HepG2 (cell line): ENCODE results near the gene SDC4. TPM values are rescaled to one million over a fixed set of nuclear protein-coding genes. Genes with fewer than 3 reads are reported as not detected.

ENCODE experiments used
- AHDC1 ChIP-seq: sonication (generic); formaldehyde crosslinking; IDR thresholded peaks from 2 replicates; pipeline ENCODE4 v1.5.1; 2020; ENCODE audit warnings: mild to moderate bottlenecking, missing genetic modification reagents, borderline replicate concordance
- AKAP8 ChIP-seq: sonication (generic); formaldehyde crosslinking; IDR thresholded peaks from 2 replicates; pipeline ENCODE4 v1.5.1; 2020; ENCODE audit warnings: mild to moderate bottlenecking, missing genetic modification reagents
- CENPT ChIP-seq: sonication (generic); formaldehyde crosslinking; IDR thresholded peaks from 2 replicates; pipeline ENCODE4 v1.8.0; 2022; ENCODE audit warnings: low read depth, mild to moderate bottlenecking, moderate library complexity, missing genetic modification reagents
- HMGA1 ChIP-seq: sonication (generic); formaldehyde crosslinking; conservative IDR thresholded peaks from 2 replicates; pipeline ENCODE4 v1.4.0; 2020; ENCODE audit warnings: missing genetic modification reagents
- MEIS2 ChIP-seq: sonication (generic); formaldehyde crosslinking; IDR thresholded peaks from 2 replicates; pipeline ENCODE4 v1.9.0; 2021; ENCODE audit warnings: mild to moderate bottlenecking, missing genetic modification reagents
- SAFB2 ChIP-seq: sonication (generic); formaldehyde crosslinking; IDR thresholded peaks from 2 replicates; pipeline ENCODE4 v1.5.1; 2020; ENCODE audit warnings: missing genetic modification reagents, low read depth, mild to moderate bottlenecking, borderline replicate concordance
- SRSF4 ChIP-seq: fragments of 200-400 bp; formaldehyde crosslinking; IDR thresholded peaks from one replicate; pipeline ENCODE4 v1.6.1; 2018; ENCODE audit warnings: mild to moderate bottlenecking, low read depth, low read length, moderate library complexity; ENCODE audit not compliant: poor library complexity, severe bottlenecking
- ZBTB3 ChIP-seq: sonication (generic); formaldehyde crosslinking; IDR thresholded peaks from 2 replicates; pipeline ENCODE4 v1.4.0; 2020; ENCODE audit warnings: low read depth, mild to moderate bottlenecking, moderate library complexity, missing genetic modification reagents, borderline replicate concordance
- ZNF451 ChIP-seq: sonication (generic); formaldehyde crosslinking; IDR thresholded peaks from 2 replicates; pipeline ENCODE4 v1.5.0; 2020; ENCODE audit warnings: mild to moderate bottlenecking, missing genetic modification reagents
- ZNF614 ChIP-seq: IDR thresholded peaks from 2 replicates; pipeline ENCODE4 v1.6.1; 2018; ENCODE audit warnings: missing biosample characterization, missing genetic modification reagents, inconsistent platforms, borderline replicate concordance
- ZSCAN5A ChIP-seq: sonication (generic); formaldehyde crosslinking; IDR thresholded peaks from 2 replicates; pipeline ENCODE4 v1.8.0; 2022; ENCODE audit warnings: mild to moderate bottlenecking, missing genetic modification reagents, borderline replicate concordance
- polyA plus RNA-seq, 8 experiments: library from polyadenylated mRNA; depleted of rRNA in 3 of 8; stranded (reverse) in 7 of 8; unstranded in 1 of 8; fragments of >200 nt; fragmentation: Illumina TruSeq in 4 of 8; extraction: Trizol in 4 of 8; gene quantifications; 2 replicates each; pipeline versions ENCODE4 v1.2.1 to v1.2.3, GENCODE V29; 2011 to 2016; ENCODE audit warnings: low read depth in 4 of 8, missing spikeins in 1 of 8, mixed read lengths in 1 of 8; ENCODE audit not compliant: insufficient read depth in 1 of 8
- total RNA-seq, 5 experiments: library from RNA; depleted of rRNA; stranded (reverse); fragments of >200 nt; fragmentation: Illumina TruSeq; extraction: Trizol; gene quantifications; 2 replicates each; pipeline ENCODE4 v1.2.3, GENCODE V29; 2016; ENCODE audit warnings: low read depth in 1 of 5
- TF ChIP-seq, protein P1 (sequence below): sonication (generic); formaldehyde crosslinking; IDR thresholded peaks from 2 replicates; pipeline ENCODE4 v1.4.0; 2020; ENCODE audit warnings: missing genetic modification reagents, borderline replicate concordance
- TF ChIP-seq, protein P2 (sequence below): IDR thresholded peaks from 2 replicates; pipeline ENCODE4 v1.6.1; 2012; ENCODE audit warnings: low read depth, low read length, improper control_type of control experiment

The SDC4 gene
- total and polyA plus RNA-seq, 2 of the 13 experiments (the other 11 are each of a cell fraction or from before 2014, with no cell fraction given): 49.0 to 65.1 TPM

DNA sequence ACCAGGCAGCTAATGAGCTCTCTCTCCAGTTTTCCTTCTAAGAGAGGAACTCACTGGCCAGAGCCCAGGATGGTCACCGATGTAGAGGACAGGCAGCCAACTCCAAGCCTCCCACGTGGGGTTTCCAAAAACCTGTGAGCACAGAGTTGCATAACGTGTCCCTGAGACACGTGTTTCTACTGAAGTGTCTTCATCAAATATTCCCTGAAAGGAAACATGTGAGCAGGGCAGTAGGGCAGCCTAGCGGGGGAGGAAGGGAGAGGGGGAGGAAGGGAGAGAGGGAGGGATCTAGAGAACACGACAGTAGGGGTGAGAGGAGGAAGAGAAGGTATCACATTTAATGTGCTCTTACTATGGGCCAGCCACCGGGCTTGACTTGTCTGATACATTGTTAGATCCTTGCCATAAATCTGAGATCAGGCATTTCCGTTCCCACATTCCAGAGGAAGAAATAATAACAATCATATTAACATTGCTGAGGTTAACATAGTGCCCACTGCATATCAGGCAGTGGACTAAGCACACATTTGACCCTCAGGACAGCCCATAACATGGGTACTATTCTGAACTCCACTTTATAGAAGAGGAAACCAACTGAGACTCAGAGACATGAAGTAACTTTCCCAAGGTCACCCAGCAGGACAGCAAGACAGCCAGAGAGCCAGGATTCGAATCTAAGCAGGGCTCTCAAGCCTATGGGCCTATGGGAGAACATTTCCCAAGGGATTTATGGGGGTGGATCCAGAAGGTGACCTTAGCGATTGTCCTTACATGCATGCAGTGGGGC lies 10.3 kb upstream of the SDC4 start (continued):
- TF ChIP-seq, protein P1, sequence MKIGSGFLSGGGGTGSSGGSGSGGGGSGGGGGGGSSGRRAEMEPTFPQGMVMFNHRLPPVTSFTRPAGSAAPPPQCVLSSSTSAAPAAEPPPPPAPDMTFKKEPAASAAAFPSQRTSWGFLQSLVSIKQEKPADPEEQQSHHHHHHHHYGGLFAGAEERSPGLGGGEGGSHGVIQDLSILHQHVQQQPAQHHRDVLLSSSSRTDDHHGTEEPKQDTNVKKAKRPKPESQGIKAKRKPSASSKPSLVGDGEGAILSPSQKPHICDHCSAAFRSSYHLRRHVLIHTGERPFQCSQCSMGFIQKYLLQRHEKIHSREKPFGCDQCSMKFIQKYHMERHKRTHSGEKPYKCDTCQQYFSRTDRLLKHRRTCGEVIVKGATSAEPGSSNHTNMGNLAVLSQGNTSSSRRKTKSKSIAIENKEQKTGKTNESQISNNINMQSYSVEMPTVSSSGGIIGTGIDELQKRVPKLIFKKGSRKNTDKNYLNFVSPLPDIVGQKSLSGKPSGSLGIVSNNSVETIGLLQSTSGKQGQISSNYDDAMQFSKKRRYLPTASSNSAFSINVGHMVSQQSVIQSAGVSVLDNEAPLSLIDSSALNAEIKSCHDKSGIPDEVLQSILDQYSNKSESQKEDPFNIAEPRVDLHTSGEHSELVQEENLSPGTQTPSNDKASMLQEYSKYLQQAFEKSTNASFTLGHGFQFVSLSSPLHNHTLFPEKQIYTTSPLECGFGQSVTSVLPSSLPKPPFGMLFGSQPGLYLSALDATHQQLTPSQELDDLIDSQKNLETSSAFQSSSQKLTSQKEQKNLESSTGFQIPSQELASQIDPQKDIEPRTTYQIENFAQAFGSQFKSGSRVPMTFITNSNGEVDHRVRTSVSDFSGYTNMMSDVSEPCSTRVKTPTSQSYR (CRISPR knock-in tag): peak; percentile 55; the same call in 1 of the 2 replicates
- no peak for TF ChIP-seq ZNF451 (CRISPR knock-in tag)
- TF ChIP-seq SRSF4: no peak
- no peak for TF ChIP-seq AHDC1 (CRISPR knock-in tag)
- no peak for TF ChIP-seq AKAP8
- no peak for TF ChIP-seq SAFB2 (CRISPR knock-in tag)
- TF ChIP-seq CENPT (CRISPR knock-in tag): no peak
- no peak for TF ChIP-seq HMGA1 (CRISPR knock-in tag)
- no peak for TF ChIP-seq ZNF614 (CRISPR knock-in tag)
- no peak for TF ChIP-seq MEIS2
- no peak for TF ChIP-seq ZBTB3 (CRISPR knock-in tag)
- no peak for TF ChIP-seq ZSCAN5A (CRISPR knock-in tag)
- TF ChIP-seq, protein P2, sequence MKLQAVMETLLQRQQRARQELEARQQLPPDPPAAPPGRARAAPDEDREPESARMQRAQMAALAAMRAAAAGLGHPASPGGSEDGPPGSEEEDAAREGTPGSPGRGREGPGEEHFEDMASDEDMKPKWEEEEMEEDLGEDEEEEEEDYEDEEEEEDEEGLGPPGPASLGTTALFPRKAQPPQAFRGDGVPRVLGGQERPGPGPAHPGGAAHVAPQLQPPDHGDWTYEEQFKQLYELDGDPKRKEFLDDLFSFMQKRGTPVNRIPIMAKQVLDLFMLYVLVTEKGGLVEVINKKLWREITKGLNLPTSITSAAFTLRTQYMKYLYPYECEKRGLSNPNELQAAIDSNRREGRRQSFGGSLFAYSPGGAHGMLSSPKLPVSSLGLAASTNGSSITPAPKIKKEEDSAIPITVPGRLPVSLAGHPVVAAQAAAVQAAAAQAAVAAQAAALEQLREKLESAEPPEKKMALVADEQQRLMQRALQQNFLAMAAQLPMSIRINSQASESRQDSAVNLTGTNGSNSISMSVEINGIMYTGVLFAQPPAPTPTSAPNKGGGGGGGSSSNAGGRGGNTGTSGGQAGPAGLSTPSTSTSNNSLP: no peak
